ENCODE data around the gene FPR2.
"Not testable (repeated sequence)": the region's sequence is repeated elsewhere in the genome, so short reads cannot be mapped to it uniquely, and the experiment has no call there.

FPR2 gene

GRCh38 chr19:51783372-51783771 is 22.4 kb downstream of the FPR2 start:
- no peak for DNase-seq (ENCODE audit: low read depth)

- DNase-seq (ENCODE audit: low read depth): no peak
Measured at GRCh38 chr19:51784109-51784785, 23.3 kb downstream of the FPR2 start.

GRCh38 chr19:51784922-51785690 is 24.1 kb downstream of the FPR2 start:
- peak; percentile 9 for DNase-seq (ENCODE audit: low read depth)

GRCh38 chr19:51786646-51787494 is 25.9 kb downstream of the FPR2 start:
- DNase-seq (ENCODE audit: low read depth): no peak

GRCh38 chr19:51788029-51788428 is 27.0 kb downstream of the FPR2 start:
- DNase-seq (ENCODE audit: low read depth): no peak

- no peak for DNase-seq (ENCODE audit: low read depth)
Measured at GRCh38 chr19:51789061-51789795, 28.2 kb downstream of the FPR2 start.

GRCh38 chr19:51792932-51793331 is 32.0 kb downstream of the FPR2 start:
- no peak for DNase-seq (ENCODE audit: low read depth)

GRCh38 chr19:51793994-51794393 is 33.0 kb downstream of the FPR2 start:
- no peak for DNase-seq (ENCODE audit: low read depth)

- DNase-seq (ENCODE audit: low read depth): no peak
Measured at GRCh38 chr19:51794885-51795490, 34.0 kb downstream of the FPR2 start, which contains the start of gene FPR3. TSS of gene FPR3 (plus strand) at chr19:51795157. CDS start at chr19:51823749, 28,592 bp downstream.

GRCh38 chr19:51796195-51796679 is 35.3 kb downstream of the FPR2 start:
- no peak for DNase-seq (ENCODE audit: low read depth)

GRCh38 chr19:51797480-51797879 is 36.5 kb downstream of the FPR2 start:
- no peak for DNase-seq (ENCODE audit: low read depth)

GRCh38 chr19:51798062-51798461 is 37.1 kb downstream of the FPR2 start:
- DNase-seq (ENCODE audit: low read depth): no peak

GRCh38 chr19:51799034-51799773 is 38.2 kb downstream of the FPR2 start:
- no peak for DNase-seq (ENCODE audit: low read depth)

GRCh38 chr19:51799774-51800472 is 38.9 kb downstream of the FPR2 start:
- DNase-seq (ENCODE audit: low read depth): no peak

- DNase-seq (ENCODE audit: low read depth): no peak
Measured at GRCh38 chr19:51800473-51801244, 39.7 kb downstream of the FPR2 start.

GRCh38 chr19:51802775-51803174 is 41.8 kb downstream of the FPR2 start:
- no peak for DNase-seq (ENCODE audit: low read depth)

GRCh38 chr19:51803519-51803918 is 42.5 kb downstream of the FPR2 start:
- no peak for DNase-seq (ENCODE audit: low read depth)

GRCh38 chr19:51803967-51804366 is 43.0 kb downstream of the FPR2 start:
- no peak for DNase-seq (ENCODE audit: low read depth)

GRCh38 chr19:51804789-51805188 is 43.8 kb downstream of the FPR2 start:
- not testable (repeated sequence) for DNase-seq (ENCODE audit: low read depth)

Data from activated gamma-delta T cell treated with anti-CD3 and anti-CD28 coated beads, Interleukin-2, amount 50 U/mL, for 16 hours (primary cell).